DOHH2 (cell line): Measurements from ENCODE around the gene PEAK3.
A peak's percentile ranks its signal among the peaks of the same experiment; 100 is the strongest.

ENCODE experiments used
- H3F3A ChIP-seq: fragments of 200-600 bp; sonication (generic), shearing (Covaris generic); 2 replicates; pipeline ENCODE4 v1.6.0; 2016; ENCODE audit warnings: antibody characterized with exemption, mild to moderate bottlenecking; ENCODE audit not compliant: control insufficient read depth, insufficient read depth
- H3K27ac ChIP-seq: fragments of 200-600 bp; sonication (generic); 2 replicates; pipeline ENCODE4 v1.5.1; 2014; ENCODE audit warnings: low read depth, mild to moderate bottlenecking, low read length, moderate library complexity
- H3K27me3 ChIP-seq: fragments of 200-600 bp; sonication (generic); 2 replicates; pipeline ENCODE4 v1.6.1; 2014; ENCODE audit warnings: mild to moderate bottlenecking, low read length, mixed read lengths; ENCODE audit not compliant: control insufficient read depth
- H3K36me3 ChIP-seq: fragments of 200-600 bp; sonication (generic); 2 replicates; pipeline ENCODE4 v1.6.1; 2014; ENCODE audit warnings: mild to moderate bottlenecking, low read length, moderate library complexity, mixed read lengths; ENCODE audit not compliant: control insufficient read depth
- H3K4me1 ChIP-seq: fragments of 200-600 bp; sonication (generic); 2 replicates; pipeline ENCODE4 v1.6.1; 2014; ENCODE audit warnings: mild to moderate bottlenecking, low read length, mixed read lengths; ENCODE audit not compliant: control insufficient read depth
- H3K4me2 ChIP-seq: fragments of 200-600 bp; sonication (generic); 2 replicates; pipeline ENCODE4 v1.6.0; 2014; ENCODE audit warnings: mild to moderate bottlenecking, low read length, moderate library complexity
- H3K4me3 ChIP-seq: fragments of 200-600 bp; sonication (generic); 2 replicates; pipeline ENCODE4 v1.5.1; 2014; ENCODE audit warnings: mild to moderate bottlenecking, low read length, mixed read lengths
- H3K79me2 ChIP-seq: fragments of 200-600 bp; sonication (generic); 2 replicates; pipeline ENCODE4 v1.6.1; 2014; ENCODE audit warnings: mild to moderate bottlenecking, low read length, mixed read lengths; ENCODE audit not compliant: control insufficient read depth
- H3K9me2 ChIP-seq: fragments of 200-600 bp; sonication (generic); replicated peaks from 2 replicates; pipeline ENCODE4 v1.6.1; 2014; ENCODE audit warnings: mild to moderate bottlenecking, low read length, mixed read lengths; ENCODE audit not compliant: control insufficient read depth
- H3K9me3 ChIP-seq: fragments of 200-600 bp; sonication (generic); 2 replicates; pipeline ENCODE4 v1.6.1; 2014; ENCODE audit warnings: antibody characterized with exemption, low read length, mixed read lengths; ENCODE audit not compliant: control insufficient read depth, insufficient read depth
- H4K20me1 ChIP-seq: fragments of 200-600 bp; sonication (generic); 2 replicates; pipeline ENCODE4 v1.6.0; 2014; ENCODE audit warnings: low read depth, mild to moderate bottlenecking, antibody characterized with exemption, low read length, moderate library complexity; ENCODE audit not compliant: control insufficient read depth, insufficient read depth
- CTCF ChIP-seq: fragments of 200-600 bp; sonication (generic); IDR thresholded peaks from one replicate; pipeline ENCODE4 v1.5.1; 2014; ENCODE audit warnings: antibody characterized with exemption, mild to moderate bottlenecking, low read depth, low read length; ENCODE audit not compliant: poor library complexity, severe bottlenecking
- EZH2phosphoT487 ChIP-seq: fragments of 200-600 bp; sonication (generic); IDR thresholded peaks from 2 replicates; pipeline ENCODE4 v1.6.1; 2017; ENCODE audit warnings: borderline replicate concordance, mild to moderate bottlenecking, antibody characterized with exemption, low read length, moderate library complexity, mixed read lengths

The PEAK3 gene

GRCh38 chr19:2318923-2319322 lies 36.9 kb upstream of the PEAK3 start:
- Histone ChIP-seq H3K27me3 (no peaks in the 10 kb centered on the region), H3K36me3 (peaks cover 23% of the 10 kb centered on the region), H3K4me1 (peaks cover 39% of the 10 kb centered on the region), H3F3A (0 out of 2 replicates have a peak, but pooled peaks cover 3% of the 10 kb centered on the region), H3K9me2 (no peaks in the 10 kb centered on the region), H3K4me3 (peak overlapping the region; percentile 32; the same call in 1 of the 2 replicates), H3K27ac (peak overlapping the region; percentile 38), H4K20me1 (no peaks in the 10 kb centered on the region), H3K4me2 (peak overlapping the region; percentile 52), H3K9me3 (peaks cover 16% of the 10 kb centered on the region), H3K79me2 (peaks cover under 1% of the 10 kb centered on the region)
- TF ChIP-seq CTCF (no peak), EZH2phosphoT487 (no peak)

- peaks cover 13% of the 10 kb centered on the region for H3K36me3 ChIP-seq
- 0 out of 2 replicates have a peak, but pooled peaks cover 3% of the 10 kb centered on the region for H3F3A ChIP-seq
- H3K4me3 ChIP-seq = no peak overlapping the region
- H3K9me3 ChIP-seq = peaks cover 19% of the 10 kb centered on the region
- peaks cover 7% of the 10 kb centered on the region for H3K27me3 ChIP-seq
- no peaks in the 10 kb centered on the region for H4K20me1 ChIP-seq
- no peaks in the 10 kb centered on the region for H3K79me2 ChIP-seq
- H3K27ac ChIP-seq = no peak overlapping the region; the same call in 1 of the 2 replicates
- H3K9me2 ChIP-seq = no peaks in the 10 kb centered on the region
- peaks cover 40% of the 10 kb centered on the region for H3K4me1 ChIP-seq
- no peak overlapping the region for H3K4me2 ChIP-seq
- TF ChIP-seq EZH2phosphoT487 (no peak), CTCF (no peak)
Observed at GRCh38 chr19:2317756-2318155, 35.8 kb upstream of the PEAK3 start.

- Histone ChIP-seq H3K79me2 (no peaks in the 10 kb centered on the region), H3K4me1 (peaks cover 44% of the 10 kb centered on the region), H3K36me3 (peaks cover 9% of the 10 kb centered on the region), H3K9me2 (no peaks in the 10 kb centered on the region), H3K4me2 (no peak overlapping the region), H3K27ac (no peak overlapping the region), H4K20me1 (no peaks in the 10 kb centered on the region), H3K9me3 (peaks cover 19% of the 10 kb centered on the region), H3F3A (0 out of 2 replicates have a peak, but pooled peaks cover 3% of the 10 kb centered on the region), H3K27me3 (peaks cover 11% of the 10 kb centered on the region), H3K4me3 (no peak overlapping the region)
- TF ChIP-seq EZH2phosphoT487 = no peak
- TF ChIP-seq CTCF = no peak
Observed at GRCh38 chr19:2317300-2317699, 35.3 kb upstream of the PEAK3 start.
